Measurements from ENCODE around the gene LNP1.
"Not testable (repeated sequence)": the region's sequence is repeated elsewhere in the genome, so short reads cannot be mapped to it uniquely, and the experiment has no call there.

The LNP1 gene

DNA sequence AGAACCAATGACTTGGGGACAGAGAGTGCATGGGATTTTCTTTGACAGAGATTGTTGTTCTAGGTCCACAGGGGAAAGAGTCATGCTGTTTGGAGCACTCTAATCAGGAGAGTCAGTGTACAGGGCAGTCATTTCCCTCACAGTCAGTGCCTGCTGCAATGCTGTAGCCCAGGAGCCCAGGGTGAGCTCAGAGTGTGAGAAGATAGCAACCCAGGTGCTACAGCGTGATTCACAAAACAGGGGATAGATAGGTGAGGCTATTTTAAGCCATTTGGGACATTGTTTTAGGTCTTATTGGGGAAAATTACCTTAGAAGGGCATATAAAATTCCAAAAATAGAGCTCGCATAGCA lies 37.3 kb downstream of the LNP1 start:
- no peak overlapping the region for H3K4me3 ChIP-seq (ENCODE audit: low read depth, low read length)

GRCh38 chr3:100440895-100441294 lies 39.6 kb downstream of the LNP1 start:
- no peak overlapping the region for H3K4me3 ChIP-seq (ENCODE audit: low read depth, low read length)
- TF ChIP-seq, protein P1, sequence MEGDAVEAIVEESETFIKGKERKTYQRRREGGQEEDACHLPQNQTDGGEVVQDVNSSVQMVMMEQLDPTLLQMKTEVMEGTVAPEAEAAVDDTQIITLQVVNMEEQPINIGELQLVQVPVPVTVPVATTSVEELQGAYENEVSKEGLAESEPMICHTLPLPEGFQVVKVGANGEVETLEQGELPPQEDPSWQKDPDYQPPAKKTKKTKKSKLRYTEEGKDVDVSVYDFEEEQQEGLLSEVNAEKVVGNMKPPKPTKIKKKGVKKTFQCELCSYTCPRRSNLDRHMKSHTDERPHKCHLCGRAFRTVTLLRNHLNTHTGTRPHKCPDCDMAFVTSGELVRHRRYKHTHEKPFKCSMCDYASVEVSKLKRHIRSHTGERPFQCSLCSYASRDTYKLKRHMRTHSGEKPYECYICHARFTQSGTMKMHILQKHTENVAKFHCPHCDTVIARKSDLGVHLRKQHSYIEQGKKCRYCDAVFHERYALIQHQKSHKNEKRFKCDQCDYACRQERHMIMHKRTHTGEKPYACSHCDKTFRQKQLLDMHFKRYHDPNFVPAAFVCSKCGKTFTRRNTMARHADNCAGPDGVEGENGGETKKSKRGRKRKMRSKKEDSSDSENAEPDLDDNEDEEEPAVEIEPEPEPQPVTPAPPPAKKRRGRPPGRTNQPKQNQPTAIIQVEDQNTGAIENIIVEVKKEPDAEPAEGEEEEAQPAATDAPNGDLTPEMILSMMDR (IDR thresholded peaks at IDR 0.05; ENCODE audit: low read depth, low read length) = no peak
- TF ChIP-seq, protein P2, sequence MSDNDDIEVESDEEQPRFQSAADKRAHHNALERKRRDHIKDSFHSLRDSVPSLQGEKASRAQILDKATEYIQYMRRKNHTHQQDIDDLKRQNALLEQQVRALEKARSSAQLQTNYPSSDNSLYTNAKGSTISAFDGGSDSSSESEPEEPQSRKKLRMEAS (IDR thresholded peaks at IDR 0.05; ENCODE audit: low read depth, low read length) = no peak
- TF ChIP-seq MYC (IDR thresholded peaks at IDR 0.05; ENCODE audit: low read depth, low read length) = no peak
- no peak for TF ChIP-seq POLR2A (IDR thresholded peaks at IDR 0.05; ENCODE audit: extremely low read depth, insufficient read length)
- DNase-seq (ENCODE audit: low read depth) = no peak

More for the DNA sequence above, 37.3 kb downstream of the LNP1 start:
- no peak for DNase-seq (ENCODE audit: low read depth)
- TF ChIP-seq POLR2A (IDR thresholded peaks at IDR 0.05; ENCODE audit: extremely low read depth, insufficient read length) (no peak), MYC (IDR thresholded peaks at IDR 0.05; ENCODE audit: low read depth, low read length) (no peak)
- TF ChIP-seq, protein P2 (IDR thresholded peaks at IDR 0.05; ENCODE audit: low read depth, low read length) = no peak
- TF ChIP-seq, protein P1 (IDR thresholded peaks at IDR 0.05; ENCODE audit: low read depth, low read length) = no peak

- TF ChIP-seq, protein P2 (IDR thresholded peaks at IDR 0.05; ENCODE audit: low read depth, low read length) = no peak
- no peak for TF ChIP-seq MYC (IDR thresholded peaks at IDR 0.05; ENCODE audit: low read depth, low read length)
- TF ChIP-seq, protein P1 (IDR thresholded peaks at IDR 0.05; ENCODE audit: low read depth, low read length) = no peak
- no peak for TF ChIP-seq POLR2A (IDR thresholded peaks at IDR 0.05; ENCODE audit: extremely low read depth, insufficient read length)
- DNase-seq (ENCODE audit: low read depth) = no peak
- H3K4me3 ChIP-seq (ENCODE audit: low read depth, low read length) = no peak overlapping the region
Measured at GRCh38 chr3:100443690-100444089, 42.4 kb downstream of the LNP1 start.

DNA sequence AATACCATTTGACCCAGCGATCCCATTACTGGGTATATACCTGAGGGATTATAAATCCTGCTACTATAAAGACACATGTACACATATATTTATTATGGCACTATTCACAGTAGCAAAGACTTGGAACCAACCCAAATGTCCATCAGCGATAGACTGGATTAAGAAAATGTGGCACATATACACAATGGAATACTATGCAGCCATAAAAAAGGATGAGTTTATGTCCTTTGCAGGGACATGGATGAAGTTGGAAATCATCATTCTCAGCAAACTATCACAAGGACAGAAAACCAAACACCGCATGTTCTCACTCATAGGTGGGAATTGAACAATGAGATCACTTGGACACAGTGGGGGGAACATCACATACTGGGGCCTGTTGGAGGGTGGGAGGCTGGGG lies 45.7 kb downstream of the LNP1 start:
- H3K4me3 ChIP-seq (ENCODE audit: low read depth, low read length); DNase-seq (ENCODE audit: low read depth): not testable (repeated sequence)

DNA sequence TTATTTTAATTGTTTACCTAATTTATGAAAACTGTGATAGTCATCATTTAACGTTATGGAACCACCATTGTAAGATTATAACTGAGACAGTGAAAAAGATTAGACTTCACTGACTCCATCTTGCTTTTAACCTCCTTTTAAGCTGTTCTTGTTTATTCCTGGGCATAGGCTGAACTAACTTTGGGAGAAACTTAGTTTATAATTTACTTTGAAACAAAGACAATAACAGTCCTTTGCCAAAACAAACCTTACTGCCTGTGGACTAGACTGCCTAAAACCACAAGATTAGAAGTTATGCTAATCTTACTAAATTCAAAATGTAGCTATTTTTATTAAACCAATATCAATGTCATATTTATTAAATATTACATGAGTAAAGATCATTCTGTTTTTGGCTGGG lies 46.7 kb downstream of the LNP1 start:
- TF ChIP-seq, protein P2 (IDR thresholded peaks at IDR 0.05; ENCODE audit: low read depth, low read length) = no peak
- TF ChIP-seq MYC (IDR thresholded peaks at IDR 0.05; ENCODE audit: low read depth, low read length) = no peak
- TF ChIP-seq, protein P1 (IDR thresholded peaks at IDR 0.05; ENCODE audit: low read depth, low read length) = no peak
- no peak for TF ChIP-seq POLR2A (IDR thresholded peaks at IDR 0.05; ENCODE audit: extremely low read depth, insufficient read length)
- DNase-seq (ENCODE audit: low read depth) = no peak

DNA sequence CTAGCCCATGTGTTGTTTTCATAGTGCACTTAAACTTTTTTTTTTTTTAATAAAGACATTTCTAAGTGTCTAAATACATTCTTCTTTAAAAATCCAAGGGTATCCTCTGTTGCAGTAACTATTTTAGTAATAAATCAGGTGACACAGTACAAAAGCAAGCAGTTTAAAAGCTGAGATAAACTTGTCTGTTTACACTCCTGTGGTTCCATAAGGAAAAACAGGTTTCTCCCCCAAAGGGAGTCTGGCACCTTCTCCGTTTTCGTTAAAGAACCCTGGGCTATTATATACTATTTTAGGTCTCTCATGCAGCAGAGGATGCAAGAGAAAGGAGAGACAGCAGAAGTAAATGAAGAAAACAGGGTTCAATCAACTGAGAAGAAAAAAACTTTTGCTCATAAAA lies 47.9 kb downstream of the LNP1 start:
- no peak overlapping the region for H3K4me3 ChIP-seq (ENCODE audit: low read depth, low read length)
- TF ChIP-seq, protein P2 (IDR thresholded peaks at IDR 0.05; ENCODE audit: low read depth, low read length) = no peak
- TF ChIP-seq, protein P1 (IDR thresholded peaks at IDR 0.05; ENCODE audit: low read depth, low read length) = no peak
- no peak for DNase-seq (ENCODE audit: low read depth)

More for the DNA sequence above, 46.7 kb downstream of the LNP1 start:
- H3K4me3 ChIP-seq (ENCODE audit: low read depth, low read length) = no peak overlapping the region
